ACHN (cell line): Measurements from ENCODE around the gene ARHGAP9.
A peak's percentile ranks its signal among the peaks of the same experiment; 100 is the strongest.

Experiments
- DNase-seq: peaks from one replicate; pipeline ENCODE4 v3.0.0-alpha.2; 2015
- in situ Hi-C: cut with HindIII; loops from 2 replicates; pipeline ENCODE4 v1.10.0; 2017; ENCODE audit warnings: low sequenced_read_pairs, low pct_ligation_motif_present, low pct_unique_long_range_greater_than_20kb

The ARHGAP9 gene

GRCh38 chr12:57479376-57480115 is at the start of gene ARHGAP9:
TSS of gene ARHGAP9 (minus strand) at chr12:57479866. CDS start at chr12:57479406, 460 bp downstream.
- DNase-seq, result no peak
- in situ Hi-C loops, result no loop called here

GRCh38 chr12:57528831-57529555 is 49.3 kb upstream of the ARHGAP9 start:
- in situ Hi-C loops, result no loop called here

GRCh38 chr12:57528176-57528575 is 48.5 kb upstream of the ARHGAP9 start:
- in situ Hi-C loops, result no loop called here
- no peak for DNase-seq

More at GRCh38 chr12:57528831-57529555, 49.3 kb upstream of the ARHGAP9 start:
- no peak for DNase-seq

- no peak for DNase-seq
- in situ Hi-C loops, result no loop called here
Observed at GRCh38 chr12:57527184-57527583, 47.5 kb upstream of the ARHGAP9 start.

- DNase-seq, result no peak
Observed at GRCh38 chr12:57526477-57527126, 46.9 kb upstream of the ARHGAP9 start.

GRCh38 chr12:57525615-57526383 is 46.1 kb upstream of the ARHGAP9 start:
- DNase-seq, result no peak
- in situ Hi-C loops, result no loop called here

More at GRCh38 chr12:57526477-57527126, 46.9 kb upstream of the ARHGAP9 start:
- in situ Hi-C loops, result no loop called here

GRCh38 chr12:57524814-57525614 is 45.3 kb upstream of the ARHGAP9 start:
- no peak for DNase-seq
- in situ Hi-C loops, result no loop called here

- in situ Hi-C loops, result no loop called here
- DNase-seq, result no peak
Observed at GRCh38 chr12:57523706-57524614, 44.3 kb upstream of the ARHGAP9 start.

GRCh38 chr12:57522887-57523705 is 43.4 kb upstream of the ARHGAP9 start:
- DNase-seq, result peak; percentile 70
- in situ Hi-C loops, result no loop called here

GRCh38 chr12:57522011-57522886 is 42.6 kb upstream of the ARHGAP9 start, which contains the start of gene MBD6:
TSS of gene MBD6 (plus strand) at chr12:57522824. CDS start at chr12:57524304, 1,480 bp downstream.
- in situ Hi-C loops, result no loop called here
- peak; percentile 96 for DNase-seq

- in situ Hi-C loops, result no loop called here
- peak; percentile 42 for DNase-seq
Observed at GRCh38 chr12:57521525-57522010, 41.9 kb upstream of the ARHGAP9 start.

GRCh38 chr12:57520053-57520818 is 40.6 kb upstream of the ARHGAP9 start, which contains the start of gene DDIT3:
TSS of gene DDIT3 (minus strand) at chr12:57520514. CDS start at chr12:57517406, 3,108 bp downstream.
- DNase-seq, result peak; percentile 100
- in situ Hi-C loops, result no loop called here

GRCh38 chr12:57519796-57520052 is 40.1 kb upstream of the ARHGAP9 start:
- no peak for DNase-seq
- in situ Hi-C loops, result no loop called here

- in situ Hi-C loops, result no loop called here
- peak; percentile 38 for DNase-seq
Observed at GRCh38 chr12:57518920-57519795, 39.5 kb upstream of the ARHGAP9 start.
